Upper lobe of right lung (tissue), 1 donor: ENCODE results near the gene PRR3. TPM values are rescaled to one million over a fixed set of nuclear protein-coding genes. Genes with fewer than 3 reads are reported as not detected.
"Not testable (repeated sequence)": the region's sequence is repeated elsewhere in the genome, so short reads cannot be mapped to it uniquely, and the experiment has no call there.

Experiments used
- ATAC-seq: fragments of 200-7000 bp; cut with Tn5 transposase; one replicate; pipeline ENCODE4 v1.9.1; 2020; ENCODE audit warnings: mild to moderate bottlenecking, moderate library complexity
- DNase-seq: peaks from one replicate; pipeline ENCODE4 v3.0.0-alpha.2; 2020
- H3K27ac ChIP-seq: fragments of 200-600 bp; one replicate; pipeline ENCODE4 v1.8.0; 2022
- H3K27me3 ChIP-seq: fragments of 200-600 bp; one replicate; pipeline ENCODE4 v1.8.0; 2022; ENCODE audit warnings: mild to moderate bottlenecking
- H3K36me3 ChIP-seq: fragments of 200-600 bp; one replicate; pipeline ENCODE4 v1.8.0; 2022
- H3K4me1 ChIP-seq: fragments of 200-600 bp; one replicate; pipeline ENCODE4 v1.8.0; 2022
- H3K4me3 ChIP-seq: fragments of 200-600 bp; one replicate; pipeline ENCODE4 v1.8.0; 2022; ENCODE audit warnings: mild to moderate bottlenecking
- H3K9me3 ChIP-seq: fragments of 200-600 bp; one replicate; pipeline ENCODE4 v1.8.0; 2022
- CTCF ChIP-seq: fragments of 200-600 bp; IDR thresholded peaks from one replicate; pipeline ENCODE4 v1.8.0; 2022; ENCODE audit warnings: antibody characterized with exemption
- intact Hi-C: fragments of 100-400 bp; cut with DNase I; formaldehyde crosslinking; loops from one replicate; pipeline ENCODE4 v1.11.0; 2022
- total RNA-seq: library from RNA; stranded (reverse); fragmentation: NEBNext Ultra II Directional; extraction: Animal tissue kit (Norgen Biotek cat#: 25700); gene quantifications from one replicate; pipeline ENCODE4 v1.2.1, GENCODE V29; 2021
- donor health status: DM: no; HTN: yes; CAD: no; lungs with severe emphysema.

Gene PRR3
- total RNA-seq, 1 donor from 2014 or later = 6.9 TPM

- Histone ChIP-seq H3K27me3 (no peaks in the 10 kb centered on the region), H3K4me3 (no peak overlapping the region), H3K9me3 (no peaks in the 10 kb centered on the region), H3K27ac (no peak overlapping the region), H3K4me1 (peaks cover 11% of the 10 kb centered on the region), H3K36me3 (no peaks in the 10 kb centered on the region)
- intact Hi-C loops = no loop called here
- ATAC-seq (no peak), DNase-seq (no peak)
- TF ChIP-seq CTCF = no peak
Measured at GRCh38 chr6:30511169-30511546, 45.9 kb upstream of the PRR3 start.

- H3K27me3 ChIP-seq = no peaks in the 10 kb centered on the region
Measured at GRCh38 chr6:30513451-30513850, 43.6 kb upstream of the PRR3 start.

GRCh38 chr6:30515106-30515505 is 42.0 kb upstream of the PRR3 start:
- H3K9me3 ChIP-seq = no peaks in the 10 kb centered on the region
- TF ChIP-seq CTCF = no peak
- DNase-seq = no peak
- H3K36me3 ChIP-seq = no peaks in the 10 kb centered on the region
- no peaks in the 10 kb centered on the region for H3K27me3 ChIP-seq
- H3K4me3 ChIP-seq = peak overlapping the region; percentile 53
- intact Hi-C loops = no loop called here
- H3K4me1 ChIP-seq = peaks cover 14% of the 10 kb centered on the region
- peak overlapping the region; percentile 92 for H3K27ac ChIP-seq
- no peak for ATAC-seq

More at GRCh38 chr6:30513451-30513850, 43.6 kb upstream of the PRR3 start:
- Histone ChIP-seq H3K27ac (no peak overlapping the region), H3K9me3 (no peaks in the 10 kb centered on the region), H3K4me3 (no peak overlapping the region), H3K36me3 (no peaks in the 10 kb centered on the region), H3K4me1 (peaks cover 19% of the 10 kb centered on the region)
- no peak for DNase-seq
- intact Hi-C loops = no loop called here
- no peak for TF ChIP-seq CTCF
- ATAC-seq = no peak

- peak; percentile 94 for DNase-seq
- no peaks in the 10 kb centered on the region for H3K27me3 ChIP-seq
- peak overlapping the region; percentile 92 for H3K27ac ChIP-seq
- TF ChIP-seq CTCF = no peak
- intact Hi-C loops = no loop called here
- peak; percentile 97 for ATAC-seq
- peaks cover 21% of the 10 kb centered on the region for H3K4me1 ChIP-seq
- H3K4me3 ChIP-seq = peak overlapping the region; percentile 53
- no peaks in the 10 kb centered on the region for H3K9me3 ChIP-seq
- H3K36me3 ChIP-seq = no peaks in the 10 kb centered on the region
Measured at GRCh38 chr6:30515944-30516753, 40.9 kb upstream of the PRR3 start.

- DNase-seq, H3K36me3 ChIP-seq, ATAC-seq, intact Hi-C loops, H3K27me3 ChIP-seq, H3K9me3 ChIP-seq: not testable (repeated sequence)
- H3K4me1 ChIP-seq = peaks cover 21% of the 10 kb centered on the region
- peak overlapping the region; percentile 53 for H3K4me3 ChIP-seq
- H3K27ac ChIP-seq = peak overlapping the region; percentile 92
Measured at GRCh38 chr6:30516754-30517076, 40.4 kb upstream of the PRR3 start.

GRCh38 chr6:30517767-30518504 is 39.2 kb upstream of the PRR3 start:
- H3K4me3 ChIP-seq, ATAC-seq, intact Hi-C loops, H3K9me3 ChIP-seq, H3K27me3 ChIP-seq, H3K36me3 ChIP-seq: not testable (repeated sequence)
- peak; percentile 64 for DNase-seq
- Histone ChIP-seq H3K27ac (peak overlapping the region; percentile 92), H3K4me1 (peaks cover 21% of the 10 kb centered on the region)

- peaks cover 21% of the 10 kb centered on the region for H3K4me1 ChIP-seq
- H3K4me3 ChIP-seq, ATAC-seq, DNase-seq, H3K27ac ChIP-seq, H3K27me3 ChIP-seq, H3K36me3 ChIP-seq, H3K9me3 ChIP-seq, intact Hi-C loops: not testable (repeated sequence)
Measured at GRCh38 chr6:30518505-30519145, 38.5 kb upstream of the PRR3 start.
